Sigmoid colon (tissue), 7 donors: ENCODE results near the gene GAL. TPM values are rescaled to one million over a fixed set of nuclear protein-coding genes. Genes with fewer than 3 reads are reported as not detected.

ENCODE experiments used
- polyA plus RNA-seq, 3 donors: library from polyadenylated mRNA; stranded (reverse); fragments of 200-250 nt; gene quantifications; one replicate each; pipeline ENCODE4 v1.2.3, GENCODE V29; 2013
- total RNA-seq, 4 donors: library from RNA; depleted of rRNA; stranded (reverse); fragments of >200 nt; gene quantifications; one replicate each; pipeline ENCODE4 v1.1.0, GENCODE V29; 2016
- donor health status: healthy with polysubstance abuse.
- donor health status: Bipolar disorder and iron deficiency.
- donor health status: healthy.

GAL gene
- total and polyA plus RNA-seq, 7 donors: 4.1 to 12.9 (median 11.8) TPM; not detected in 2

Other genes with a start within 250 kb of the GAL start
- 100 to 1,000 TPM; 133 to 157 (median 146) TPM for gene PPP6R3, start 223.8 kb upstream of the GAL start, total RNA-seq
- 10 to 100 TPM; 24.0 to 39.4 (median 31.0) TPM for gene PPP6R3, start 223.8 kb upstream of the GAL start, polyA plus RNA-seq
- not detected for gene TESMIN, start 67.0 kb downstream of the GAL start, total RNA-seq
- 1 to 10 TPM; 2.3 to 6.3 (median 4.8) TPM for gene TESMIN, start 67.0 kb downstream of the GAL start, polyA plus RNA-seq
- 10 to 100 TPM; 31.6 to 87.8 (median 50.4) TPM for gene CPT1A, start 157.4 kb downstream of the GAL start, total RNA-seq
- 10 to 100 TPM; 12.0 to 56.5 (median 22.0) TPM for gene CPT1A, start 157.4 kb downstream of the GAL start, polyA plus RNA-seq
- gene MRPL21, start 219.3 kb downstream of the GAL start, total RNA-seq: 10 to 100 TPM; 53.7 to 99.1 (median 67.5) TPM
- gene MRPL21, start 219.3 kb downstream of the GAL start, polyA plus RNA-seq: 100 to 1,000 TPM; 107 to 134 (median 124) TPM
- gene IGHMBP2, start 219.3 kb downstream of the GAL start, total RNA-seq: 10 to 100 TPM; 12.2 to 41.3 (median 30.4) TPM
- 10 to 100 TPM in 1 of 3 donors, 1 to 10 TPM in 2; 5.4 to 15.7 (median 8.1) TPM for gene IGHMBP2, start 219.3 kb downstream of the GAL start, polyA plus RNA-seq